NOMO-1 (cell line): ENCODE data around the gene IL13.
"Not testable (repeated sequence)": the region's sequence is repeated elsewhere in the genome, so short reads cannot be mapped to it uniquely, and the experiment has no call there.

ENCODE experiments used
- DNase-seq, 2 experiments: peaks; one replicate each; lab custom pipeline; 2025; ENCODE audit not compliant: unreplicated experiment in 2 of 2; lab: John Stamatoyannopoulos, UW

IL13 gene

GRCh38 chr5:132657676-132658380, at the start of gene IL13:
Gene IL13, plus strand, starts transcription at chr5:132658173. Its CDS starts 14 bp downstream, at chr5:132658187.
- no peak for DNase-seq

- DNase-seq: no peak
These were observed 46.0 kb upstream of the IL13 start for GRCh38 chr5:132611965-132612364.

GRCh38 chr5:132612846-132613245, 45.1 kb upstream of the IL13 start:
- DNase-seq: no peak

GRCh38 chr5:132621699-132622098, 36.3 kb upstream of the IL13 start:
- DNase-seq: no peak

GRCh38 chr5:132622608-132623007, 35.4 kb upstream of the IL13 start:
- DNase-seq: no peak

GRCh38 chr5:132627470-132627869, 30.5 kb upstream of the IL13 start:
- no peak for DNase-seq

GRCh38 chr5:132628814-132629213, 29.2 kb upstream of the IL13 start:
- no peak for DNase-seq

GRCh38 chr5:132629230-132629944, 28.6 kb upstream of the IL13 start:
- DNase-seq: no peak

GRCh38 chr5:132633587-132633986, 24.4 kb upstream of the IL13 start:
- not testable (repeated sequence) for DNase-seq

GRCh38 chr5:132635873-132636272, 22.1 kb upstream of the IL13 start:
- DNase-seq: no peak

GRCh38 chr5:132637241-132637640, 20.7 kb upstream of the IL13 start:
- DNase-seq: no peak

GRCh38 chr5:132639706-132640130, 18.3 kb upstream of the IL13 start:
- no peak for DNase-seq

- no peak for DNase-seq
These were observed 17.4 kb upstream of the IL13 start for GRCh38 chr5:132640613-132641012.

GRCh38 chr5:132641241-132641723, 16.7 kb upstream of the IL13 start:
- no peak for DNase-seq

GRCh38 chr5:132641841-132642240, 16.1 kb upstream of the IL13 start:
- no peak for DNase-seq

- DNase-seq: no peak
These were observed 13.8 kb upstream of the IL13 start for GRCh38 chr5:132644177-132644576.

GRCh38 chr5:132646583-132647266, 11.2 kb upstream of the IL13 start:
- DNase-seq: no peak

- no peak for DNase-seq
These were observed 10.5 kb upstream of the IL13 start for GRCh38 chr5:132647473-132647872.

- DNase-seq: no peak
These were observed 9.6 kb upstream of the IL13 start for GRCh38 chr5:132648355-132648754.

GRCh38 chr5:132651838-132652469, 6.0 kb upstream of the IL13 start:
- no peak for DNase-seq

GRCh38 chr5:132653716-132654115, 4.3 kb upstream of the IL13 start:
- no peak for DNase-seq
